ENCODE data around the gene ABR.

DNA sequence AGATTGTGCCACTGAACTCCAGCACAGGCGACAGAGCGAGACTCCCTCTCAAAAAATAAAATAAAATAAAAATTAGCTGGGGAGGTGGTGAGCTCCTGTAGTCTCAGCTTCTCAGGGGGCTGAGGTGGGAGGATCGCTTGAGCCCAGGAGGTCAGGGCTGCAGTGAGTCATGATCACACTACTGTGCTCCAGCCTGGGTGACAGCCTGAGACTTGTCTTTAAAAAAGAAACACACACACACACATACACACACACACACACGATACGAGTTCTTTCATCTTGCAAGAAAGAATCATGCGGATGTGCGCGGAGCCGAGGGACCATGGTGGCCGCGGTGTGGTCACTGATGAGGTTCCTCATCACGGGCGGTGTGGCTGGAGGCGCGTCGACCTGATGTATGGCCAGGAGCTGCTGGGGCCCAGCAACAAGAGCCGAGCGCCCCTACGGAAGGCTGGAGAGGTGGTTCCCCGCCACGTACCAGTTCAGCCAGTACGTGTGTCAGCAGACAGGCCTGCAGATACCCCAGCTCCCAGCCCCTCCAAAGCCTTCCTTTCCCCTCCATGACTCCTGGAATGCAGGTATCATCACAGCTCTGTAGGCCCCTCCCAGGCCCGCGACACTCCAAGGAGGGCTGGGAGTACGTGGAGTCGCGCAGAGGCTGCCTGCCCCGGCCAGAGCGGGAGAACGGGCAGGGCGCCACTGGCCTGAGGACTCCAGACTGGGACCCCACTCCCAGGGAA, 220.9 kb downstream of the ABR start:
- TF ChIP-seq CTCF (conservative IDR thresholded peaks at IDR 0.05; ENCODE audit: low read length) (no peak), EZH2phosphoT487 (IDR thresholded peaks at IDR 0.05; ENCODE audit: borderline replicate concordance) (no peak)

All from Loucy (cell line).